Measurements from ENCODE around the gene PALM3.

DNA sequence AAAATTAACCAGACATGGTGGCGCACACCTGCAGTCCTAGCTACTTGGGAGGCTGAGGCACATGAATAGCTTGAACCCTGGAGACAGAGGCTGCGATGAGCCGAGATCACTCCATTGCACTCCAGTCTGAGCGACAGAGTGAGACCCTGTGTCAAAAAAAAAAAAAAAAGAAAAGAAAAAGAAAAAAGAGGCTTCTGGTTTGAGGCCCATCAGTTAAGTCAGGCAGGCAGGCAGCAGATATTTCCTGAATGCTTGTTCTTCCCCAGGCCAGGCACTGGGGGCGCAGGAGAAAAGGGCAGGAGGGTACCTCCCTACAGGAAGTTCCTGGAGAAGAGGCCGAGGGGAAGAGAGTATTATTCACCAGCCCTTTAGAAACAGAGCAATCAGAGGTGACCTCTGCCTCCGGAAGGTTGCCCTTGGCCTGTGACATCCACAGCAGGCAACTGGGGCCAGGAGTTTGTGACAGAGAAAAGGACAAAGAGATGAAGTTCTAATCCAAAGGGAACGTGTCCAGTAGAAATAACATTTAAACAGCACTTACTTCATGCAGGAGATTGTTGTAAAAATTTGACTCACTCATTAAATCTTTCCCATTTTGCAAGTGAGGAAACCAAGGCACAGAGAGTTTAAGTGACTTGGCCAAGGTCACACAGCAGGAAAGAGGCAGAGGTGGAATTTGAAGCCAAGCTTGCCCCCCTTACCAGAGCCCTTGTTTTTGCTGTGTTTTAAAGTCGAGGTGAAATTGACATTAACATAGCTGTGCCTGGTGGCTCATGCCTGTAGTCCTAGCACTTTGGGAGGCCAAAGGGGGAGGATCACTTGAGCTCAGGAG is 38.3 kb downstream of the PALM3 start:
- TF ChIP-seq, protein P1, sequence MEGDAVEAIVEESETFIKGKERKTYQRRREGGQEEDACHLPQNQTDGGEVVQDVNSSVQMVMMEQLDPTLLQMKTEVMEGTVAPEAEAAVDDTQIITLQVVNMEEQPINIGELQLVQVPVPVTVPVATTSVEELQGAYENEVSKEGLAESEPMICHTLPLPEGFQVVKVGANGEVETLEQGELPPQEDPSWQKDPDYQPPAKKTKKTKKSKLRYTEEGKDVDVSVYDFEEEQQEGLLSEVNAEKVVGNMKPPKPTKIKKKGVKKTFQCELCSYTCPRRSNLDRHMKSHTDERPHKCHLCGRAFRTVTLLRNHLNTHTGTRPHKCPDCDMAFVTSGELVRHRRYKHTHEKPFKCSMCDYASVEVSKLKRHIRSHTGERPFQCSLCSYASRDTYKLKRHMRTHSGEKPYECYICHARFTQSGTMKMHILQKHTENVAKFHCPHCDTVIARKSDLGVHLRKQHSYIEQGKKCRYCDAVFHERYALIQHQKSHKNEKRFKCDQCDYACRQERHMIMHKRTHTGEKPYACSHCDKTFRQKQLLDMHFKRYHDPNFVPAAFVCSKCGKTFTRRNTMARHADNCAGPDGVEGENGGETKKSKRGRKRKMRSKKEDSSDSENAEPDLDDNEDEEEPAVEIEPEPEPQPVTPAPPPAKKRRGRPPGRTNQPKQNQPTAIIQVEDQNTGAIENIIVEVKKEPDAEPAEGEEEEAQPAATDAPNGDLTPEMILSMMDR (conservative IDR thresholded peaks at IDR 0.05), result no peak; the same call in 1 of the 2 replicates
- TF ChIP-seq ZFX (IDR thresholded peaks at IDR 0.05), result no peak

Data from C4-2B (cell line).